Liver (tissue), 9 donors: ENCODE data around the gene LRIG1. TPM values are rescaled to one million over a fixed set of nuclear protein-coding genes. Genes with fewer than 3 reads are reported as not detected.

Experiments used
- DNase-seq: peaks from one replicate; pipeline ENCODE4 v3.0.0-alpha.2; 2017; ENCODE audit warnings: low spot score
- H3K27ac ChIP-seq, 2 donors: one replicate each; pipeline ENCODE4 v1.7.0; 2013; ENCODE audit warnings: inconsistent platforms in 2 of 2, low read length in 2 of 2, control low read depth in 1 of 2, low read depth in 1 of 2, mild to moderate bottlenecking in 1 of 2
- H3K27me3 ChIP-seq, 4 donors: one replicate each; pipeline versions ENCODE4 v1.6.1 to v1.7.0; 2013; ENCODE audit warnings: low read length in 3 of 4, inconsistent platforms in 1 of 4, mild to moderate bottlenecking in 1 of 4, moderate library complexity in 1 of 4; ENCODE audit not compliant: control insufficient read depth in 4 of 4, insufficient read depth in 4 of 4
- H3K36me3 ChIP-seq, 4 donors: one replicate each; pipeline versions ENCODE4 v1.6.1 to v1.7.0; 2013; ENCODE audit warnings: low read length in 3 of 4, mild to moderate bottlenecking in 3 of 4, low read depth in 1 of 4, moderate library complexity in 1 of 4; ENCODE audit not compliant: control insufficient read depth in 4 of 4, insufficient read depth in 3 of 4
- H3K4me1 ChIP-seq, 4 donors: one replicate each; pipeline versions ENCODE4 v1.6.1 to v1.7.0; 2013; ENCODE audit warnings: low read length in 3 of 4, mild to moderate bottlenecking in 3 of 4, moderate library complexity in 1 of 4; ENCODE audit not compliant: control insufficient read depth in 4 of 4, insufficient read depth in 4 of 4
- H3K4me3 ChIP-seq, 3 donors: one replicate each; pipeline versions ENCODE4 v1.6.1 to v1.7.0; 2013; ENCODE audit warnings: low read length in 3 of 3, control low read depth in 1 of 3, low read depth in 1 of 3, mild to moderate bottlenecking in 1 of 3
- H3K9ac ChIP-seq, 2 donors: one replicate each; pipeline ENCODE4 v1.7.0; 2013; ENCODE audit warnings: low read length in 2 of 2, mild to moderate bottlenecking in 2 of 2, moderate library complexity in 2 of 2, control low read depth in 1 of 2, low read depth in 1 of 2
- H3K9me3 ChIP-seq, 4 donors: one replicate each; pipeline versions ENCODE4 v1.6.1 to v1.7.0; 2013; ENCODE audit warnings: low read length in 3 of 4; ENCODE audit not compliant: control insufficient read depth in 4 of 4
- ATF3 ChIP-seq: IDR thresholded peaks from 2 replicates; pipeline ENCODE4 v1.6.1; 2016; ENCODE audit warnings: antibody characterized with exemption
- CTCF ChIP-seq: fragments of 150-350 bp; IDR thresholded peaks from 2 replicates; pipeline ENCODE4 v1.5.1; 2017; ENCODE audit warnings: improper control_type of control experiment, low read depth, low read length; ENCODE audit not compliant: missing input control
- EGR1 ChIP-seq, 2 donors: IDR thresholded peaks; 2 replicates each; pipeline ENCODE4 v1.6.1; 2016 to 2018; ENCODE audit warnings: antibody characterized with exemption in 2 of 2, low read depth in 2 of 2
- FOXA1 ChIP-seq: IDR thresholded peaks from 2 replicates; pipeline ENCODE4 v1.6.1; 2016; ENCODE audit warnings: antibody characterized with exemption
- FOXA2 ChIP-seq: IDR thresholded peaks from 2 replicates; pipeline ENCODE4 v1.6.1; 2016; ENCODE audit warnings: antibody characterized with exemption
- GABPA ChIP-seq, 2 donors: IDR thresholded peaks in 1 of 2; conservative IDR thresholded peaks in 1 of 2; 2 replicates each; pipeline ENCODE4 v1.6.1; 2016; ENCODE audit warnings: antibody characterized with exemption in 2 of 2, mild to moderate bottlenecking in 1 of 2, moderate library complexity in 1 of 2
- HNF4A ChIP-seq, 2 donors: conservative IDR thresholded peaks; 2 replicates each; pipeline ENCODE4 v1.6.1; 2016; ENCODE audit warnings: antibody characterized with exemption in 2 of 2, mild to moderate bottlenecking in 2 of 2
- HNF4G ChIP-seq: IDR thresholded peaks from 2 replicates; pipeline ENCODE4 v1.6.1; 2016; ENCODE audit warnings: antibody characterized with exemption
- JUND ChIP-seq, 2 donors: IDR thresholded peaks; 2 replicates each; pipeline ENCODE4 v1.6.1; 2016; ENCODE audit warnings: antibody characterized with exemption in 2 of 2
- MAX ChIP-seq: IDR thresholded peaks from 2 replicates; pipeline ENCODE4 v1.6.1; 2016; ENCODE audit warnings: antibody characterized with exemption
- NR2F2 ChIP-seq: IDR thresholded peaks from 2 replicates; pipeline ENCODE4 v1.6.1; 2016; ENCODE audit warnings: antibody characterized with exemption
- RAD21 ChIP-seq, 2 donors: IDR thresholded peaks; 2 replicates each; pipeline ENCODE4 v1.6.1; 2016; ENCODE audit warnings: antibody characterized with exemption in 2 of 2, mild to moderate bottlenecking in 2 of 2
- RXRA ChIP-seq, 2 donors: IDR thresholded peaks; 2 replicates each; pipeline ENCODE4 v1.6.1; 2017 to 2018; ENCODE audit warnings: antibody characterized with exemption in 2 of 2, mild to moderate bottlenecking in 1 of 2
- SP1 ChIP-seq: IDR thresholded peaks from 2 replicates; pipeline ENCODE4 v1.6.1; 2018; ENCODE audit warnings: antibody characterized with exemption, mild to moderate bottlenecking
- TAF1 ChIP-seq: conservative IDR thresholded peaks from 2 replicates; pipeline ENCODE4 v1.6.1; 2016; ENCODE audit warnings: antibody characterized with exemption, mild to moderate bottlenecking
- YY1 ChIP-seq: IDR thresholded peaks from 2 replicates; pipeline ENCODE4 v1.6.1; 2016; ENCODE audit warnings: antibody characterized with exemption, mild to moderate bottlenecking
- ZBTB33 ChIP-seq: IDR thresholded peaks from 2 replicates; pipeline ENCODE4 v1.6.1; 2016; ENCODE audit warnings: antibody characterized with exemption
- WGBS: extraction: QIAGEN DNeasy Blood & Tissue Kit; methylation state at CpG from one replicate; pipeline ENCODE4 v1.1.7; 2013; 5-methylcytosine and 5-hydroxymethylcytosine counted together
- polyA plus RNA-seq, 2 donors: library from polyadenylated mRNA; stranded (reverse) in 1 of 2; unstranded in 1 of 2; fragments of 200-250 nt in 1 of 2; fragments of >200 nt in 1 of 2; fragmentation: Nextera tagmentation in 1 of 2; extraction: Ambion mirVana in 1 of 2; gene quantifications; one replicate each; pipeline versions ENCODE4 v1.2.1 to v1.2.3, GENCODE V29; 2013 to 2015
- total RNA-seq, 2 donors: library from RNA; depleted of rRNA; stranded (reverse); fragments of >200 nt; gene quantifications; one replicate each; pipeline ENCODE4 v1.2.3, GENCODE V29; 2014
- TF ChIP-seq, protein P1 (sequence below): IDR thresholded peaks from 2 replicates; pipeline ENCODE4 v1.6.1; 2016; ENCODE audit warnings: antibody characterized with exemption, mild to moderate bottlenecking
- donor health status: healthy.
- donor health status: healthy.
- donor health status: healthy.
- donor health status: healthy.
- donor health status: healthy.

LRIG1 gene, protein sequence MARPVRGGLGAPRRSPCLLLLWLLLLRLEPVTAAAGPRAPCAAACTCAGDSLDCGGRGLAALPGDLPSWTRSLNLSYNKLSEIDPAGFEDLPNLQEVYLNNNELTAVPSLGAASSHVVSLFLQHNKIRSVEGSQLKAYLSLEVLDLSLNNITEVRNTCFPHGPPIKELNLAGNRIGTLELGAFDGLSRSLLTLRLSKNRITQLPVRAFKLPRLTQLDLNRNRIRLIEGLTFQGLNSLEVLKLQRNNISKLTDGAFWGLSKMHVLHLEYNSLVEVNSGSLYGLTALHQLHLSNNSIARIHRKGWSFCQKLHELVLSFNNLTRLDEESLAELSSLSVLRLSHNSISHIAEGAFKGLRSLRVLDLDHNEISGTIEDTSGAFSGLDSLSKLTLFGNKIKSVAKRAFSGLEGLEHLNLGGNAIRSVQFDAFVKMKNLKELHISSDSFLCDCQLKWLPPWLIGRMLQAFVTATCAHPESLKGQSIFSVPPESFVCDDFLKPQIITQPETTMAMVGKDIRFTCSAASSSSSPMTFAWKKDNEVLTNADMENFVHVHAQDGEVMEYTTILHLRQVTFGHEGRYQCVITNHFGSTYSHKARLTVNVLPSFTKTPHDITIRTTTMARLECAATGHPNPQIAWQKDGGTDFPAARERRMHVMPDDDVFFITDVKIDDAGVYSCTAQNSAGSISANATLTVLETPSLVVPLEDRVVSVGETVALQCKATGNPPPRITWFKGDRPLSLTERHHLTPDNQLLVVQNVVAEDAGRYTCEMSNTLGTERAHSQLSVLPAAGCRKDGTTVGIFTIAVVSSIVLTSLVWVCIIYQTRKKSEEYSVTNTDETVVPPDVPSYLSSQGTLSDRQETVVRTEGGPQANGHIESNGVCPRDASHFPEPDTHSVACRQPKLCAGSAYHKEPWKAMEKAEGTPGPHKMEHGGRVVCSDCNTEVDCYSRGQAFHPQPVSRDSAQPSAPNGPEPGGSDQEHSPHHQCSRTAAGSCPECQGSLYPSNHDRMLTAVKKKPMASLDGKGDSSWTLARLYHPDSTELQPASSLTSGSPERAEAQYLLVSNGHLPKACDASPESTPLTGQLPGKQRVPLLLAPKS
- total RNA-seq: 10 to 100 TPM; 13.7 to 48.9 TPM
- 10 to 100 TPM in 1 of 2 donors, 1 to 10 TPM in 1; 9.4 to 12.0 TPM for polyA plus RNA-seq

DNA sequence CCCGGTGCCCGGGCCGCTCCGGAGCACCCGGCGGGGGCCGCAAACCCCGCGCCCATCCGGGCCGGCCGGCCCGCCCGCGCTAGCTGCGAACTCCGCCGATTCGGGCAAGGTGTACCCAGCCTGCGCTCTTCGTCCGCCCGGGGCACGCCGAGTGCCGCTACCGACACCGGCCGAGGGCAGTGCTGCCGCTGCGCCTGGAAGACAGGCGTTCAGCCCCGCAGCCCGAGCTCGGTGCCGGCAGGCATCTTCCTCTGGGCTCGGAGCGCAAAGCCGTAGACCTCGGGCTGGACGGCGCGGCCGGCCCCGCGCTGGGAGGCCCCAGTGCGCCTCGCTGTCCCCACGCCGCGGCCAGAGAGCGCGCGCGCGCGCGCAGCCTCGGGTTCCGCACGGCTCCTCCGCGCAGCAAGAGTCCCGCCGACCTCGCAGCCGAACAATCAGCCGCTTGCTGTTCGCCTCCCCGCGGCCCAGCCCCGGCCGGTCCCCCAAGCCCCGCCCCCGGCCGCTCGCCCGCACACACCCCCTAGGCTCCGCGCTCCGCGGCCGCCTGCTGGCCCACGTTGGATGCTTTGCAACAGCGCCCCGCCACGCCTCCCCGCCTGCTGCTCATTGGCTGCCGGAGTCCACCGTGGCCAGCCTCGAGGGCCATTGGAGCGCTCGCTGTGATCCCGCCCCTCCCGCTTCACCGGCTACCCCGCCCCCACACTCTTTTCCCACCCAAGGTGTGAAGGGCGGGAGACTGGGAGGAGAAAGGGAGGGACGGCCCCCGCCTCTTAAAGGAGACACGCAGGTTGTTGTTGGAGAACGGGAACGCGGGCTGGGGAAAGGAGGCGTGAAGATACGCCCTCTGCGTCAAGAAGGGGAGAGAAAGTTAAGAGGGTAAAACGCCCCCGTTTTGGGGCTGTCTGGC is at the start of gene LRIG1:
TSS of gene LRIG1 (minus strand) at position 447 of the 907 bp plus-strand sequence. CDS start 615 bp downstream, outside the sequence.
- Histone ChIP-seq H3K4me3 (peak within 1 kb of the TSS; percentile 84 to 93 (median 92)), H3K27me3 (no peaks in the 10 kb centered on the region), H3K4me1 (peaks cover 2 to 49% (median 34%) of the 10 kb centered on the region in 4 donors), H3K27ac (peak within 1 kb of the TSS; percentile 77 to 86), H3K36me3 (no peaks in the 10 kb centered on the region), H3K9me3 (no peaks in the 10 kb centered on the region), H3K9ac (peak within 1 kb of the TSS in 1 of 2 donors; percentile 71)
- peak; percentile 97 for DNase-seq
- under 1% methylated on average over 109 of the region's 109 CpGs for WGBS
- TF ChIP-seq GABPA (IDR thresholded peaks at IDR 0.05 in 1 of 2, conservative IDR thresholded peaks at IDR 0.05 in 1 of 2): peak in 1 of 2 donors; percentile 51
- peak; percentile 42 for TF ChIP-seq CTCF
- no peak for TF ChIP-seq YY1
- TF ChIP-seq FOXA2: no peak
- no peak for TF ChIP-seq ATF3
- no peak for TF ChIP-seq FOXA1
- peak in 1 of 2 donors; percentile 28 for TF ChIP-seq JUND (IDR thresholded peaks at IDR 0.05)
- TF ChIP-seq MAX: peak; percentile 88
- TF ChIP-seq TAF1: no peak
- no peak for TF ChIP-seq HNF4G
- peak; percentile 29 to 53 for TF ChIP-seq HNF4A (conservative IDR thresholded peaks at IDR 0.05)
- TF ChIP-seq RXRA (IDR thresholded peaks at IDR 0.05): no peak
- TF ChIP-seq EGR1 (IDR thresholded peaks at IDR 0.05; ENCODE audit: low read depth in 2 of 2): peak; percentile 25 to 87
- TF ChIP-seq, protein P1, sequence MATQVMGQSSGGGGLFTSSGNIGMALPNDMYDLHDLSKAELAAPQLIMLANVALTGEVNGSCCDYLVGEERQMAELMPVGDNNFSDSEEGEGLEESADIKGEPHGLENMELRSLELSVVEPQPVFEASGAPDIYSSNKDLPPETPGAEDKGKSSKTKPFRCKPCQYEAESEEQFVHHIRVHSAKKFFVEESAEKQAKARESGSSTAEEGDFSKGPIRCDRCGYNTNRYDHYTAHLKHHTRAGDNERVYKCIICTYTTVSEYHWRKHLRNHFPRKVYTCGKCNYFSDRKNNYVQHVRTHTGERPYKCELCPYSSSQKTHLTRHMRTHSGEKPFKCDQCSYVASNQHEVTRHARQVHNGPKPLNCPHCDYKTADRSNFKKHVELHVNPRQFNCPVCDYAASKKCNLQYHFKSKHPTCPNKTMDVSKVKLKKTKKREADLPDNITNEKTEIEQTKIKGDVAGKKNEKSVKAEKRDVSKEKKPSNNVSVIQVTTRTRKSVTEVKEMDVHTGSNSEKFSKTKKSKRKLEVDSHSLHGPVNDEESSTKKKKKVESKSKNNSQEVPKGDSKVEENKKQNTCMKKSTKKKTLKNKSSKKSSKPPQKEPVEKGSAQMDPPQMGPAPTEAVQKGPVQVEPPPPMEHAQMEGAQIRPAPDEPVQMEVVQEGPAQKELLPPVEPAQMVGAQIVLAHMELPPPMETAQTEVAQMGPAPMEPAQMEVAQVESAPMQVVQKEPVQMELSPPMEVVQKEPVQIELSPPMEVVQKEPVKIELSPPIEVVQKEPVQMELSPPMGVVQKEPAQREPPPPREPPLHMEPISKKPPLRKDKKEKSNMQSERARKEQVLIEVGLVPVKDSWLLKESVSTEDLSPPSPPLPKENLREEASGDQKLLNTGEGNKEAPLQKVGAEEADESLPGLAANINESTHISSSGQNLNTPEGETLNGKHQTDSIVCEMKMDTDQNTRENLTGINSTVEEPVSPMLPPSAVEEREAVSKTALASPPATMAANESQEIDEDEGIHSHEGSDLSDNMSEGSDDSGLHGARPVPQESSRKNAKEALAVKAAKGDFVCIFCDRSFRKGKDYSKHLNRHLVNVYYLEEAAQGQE: peak; percentile 36
- TF ChIP-seq RAD21 (IDR thresholded peaks at IDR 0.05): peak; percentile 38 to 41
- TF ChIP-seq NR2F2: no peak
- TF ChIP-seq SP1: peak; percentile 68
- TF ChIP-seq ZBTB33: no peak
